Epithelial cell of proximal tubule (primary cell): Measurements from ENCODE around the gene MED12. TPM values are rescaled to one million over a fixed set of nuclear protein-coding genes. Genes with fewer than 3 reads are reported as not detected.

ENCODE experiments used
- DNase-seq: peaks from one replicate; pipeline ENCODE4 v3.0.0-alpha.2; 2011; ENCODE audit warnings: low read depth
- H3K4me3 ChIP-seq: 2 replicates; pipeline ENCODE4 v1.5.1; 2011; ENCODE audit warnings: low read depth, mild to moderate bottlenecking, low read length
- total RNA-seq: library from RNA; depleted of rRNA; stranded (reverse); fragments of >200 nt; gene quantifications from 2 replicates; pipeline ENCODE4 v1.2.3, GENCODE V29; 2015
- TF ChIP-seq, protein P1 (sequence below): conservative IDR thresholded peaks from 2 replicates; pipeline ENCODE4 v1.5.1; 2012; ENCODE audit warnings: low read depth, mild to moderate bottlenecking, low read length

MED12 gene
- total RNA-seq, 1 donor from 2014 or later = 13.4 TPM

GRCh38 chrX:71099736-71100135 lies 18.7 kb upstream of the MED12 start:
- TF ChIP-seq, protein P1, sequence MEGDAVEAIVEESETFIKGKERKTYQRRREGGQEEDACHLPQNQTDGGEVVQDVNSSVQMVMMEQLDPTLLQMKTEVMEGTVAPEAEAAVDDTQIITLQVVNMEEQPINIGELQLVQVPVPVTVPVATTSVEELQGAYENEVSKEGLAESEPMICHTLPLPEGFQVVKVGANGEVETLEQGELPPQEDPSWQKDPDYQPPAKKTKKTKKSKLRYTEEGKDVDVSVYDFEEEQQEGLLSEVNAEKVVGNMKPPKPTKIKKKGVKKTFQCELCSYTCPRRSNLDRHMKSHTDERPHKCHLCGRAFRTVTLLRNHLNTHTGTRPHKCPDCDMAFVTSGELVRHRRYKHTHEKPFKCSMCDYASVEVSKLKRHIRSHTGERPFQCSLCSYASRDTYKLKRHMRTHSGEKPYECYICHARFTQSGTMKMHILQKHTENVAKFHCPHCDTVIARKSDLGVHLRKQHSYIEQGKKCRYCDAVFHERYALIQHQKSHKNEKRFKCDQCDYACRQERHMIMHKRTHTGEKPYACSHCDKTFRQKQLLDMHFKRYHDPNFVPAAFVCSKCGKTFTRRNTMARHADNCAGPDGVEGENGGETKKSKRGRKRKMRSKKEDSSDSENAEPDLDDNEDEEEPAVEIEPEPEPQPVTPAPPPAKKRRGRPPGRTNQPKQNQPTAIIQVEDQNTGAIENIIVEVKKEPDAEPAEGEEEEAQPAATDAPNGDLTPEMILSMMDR = no peak

GRCh38 chrX:71100581-71101505 lies 17.6 kb upstream of the MED12 start:
- TF ChIP-seq, protein P1 = no peak
- DNase-seq = no peak

More at GRCh38 chrX:71099736-71100135, 18.7 kb upstream of the MED12 start:
- no peak overlapping the region for H3K4me3 ChIP-seq
- DNase-seq = no peak

DNA sequence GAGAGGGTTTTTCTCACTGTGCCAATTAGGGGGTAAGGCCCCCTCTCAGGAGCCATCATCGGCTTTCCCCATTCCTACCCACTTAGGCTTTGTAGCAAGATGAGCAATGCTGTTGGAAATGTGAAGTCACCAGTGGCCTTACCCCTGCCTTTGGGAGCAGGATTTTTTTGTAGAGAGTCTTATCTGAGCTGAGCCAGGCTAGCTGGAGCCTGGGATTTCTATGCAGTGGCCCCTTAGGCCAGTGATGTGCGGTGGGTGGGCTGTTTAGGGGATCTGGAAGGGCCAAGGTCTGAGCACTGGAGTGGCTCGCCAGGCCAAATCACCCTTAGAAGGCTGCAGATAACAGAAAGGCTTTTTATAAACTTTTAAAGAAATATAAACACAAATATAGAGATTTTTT lies 16.1 kb upstream of the MED12 start:
- H3K4me3 ChIP-seq = no peak overlapping the region
- no peak for DNase-seq
- TF ChIP-seq, protein P1 = no peak

More at GRCh38 chrX:71100581-71101505, 17.6 kb upstream of the MED12 start:
- H3K4me3 ChIP-seq = no peak overlapping the region

DNA sequence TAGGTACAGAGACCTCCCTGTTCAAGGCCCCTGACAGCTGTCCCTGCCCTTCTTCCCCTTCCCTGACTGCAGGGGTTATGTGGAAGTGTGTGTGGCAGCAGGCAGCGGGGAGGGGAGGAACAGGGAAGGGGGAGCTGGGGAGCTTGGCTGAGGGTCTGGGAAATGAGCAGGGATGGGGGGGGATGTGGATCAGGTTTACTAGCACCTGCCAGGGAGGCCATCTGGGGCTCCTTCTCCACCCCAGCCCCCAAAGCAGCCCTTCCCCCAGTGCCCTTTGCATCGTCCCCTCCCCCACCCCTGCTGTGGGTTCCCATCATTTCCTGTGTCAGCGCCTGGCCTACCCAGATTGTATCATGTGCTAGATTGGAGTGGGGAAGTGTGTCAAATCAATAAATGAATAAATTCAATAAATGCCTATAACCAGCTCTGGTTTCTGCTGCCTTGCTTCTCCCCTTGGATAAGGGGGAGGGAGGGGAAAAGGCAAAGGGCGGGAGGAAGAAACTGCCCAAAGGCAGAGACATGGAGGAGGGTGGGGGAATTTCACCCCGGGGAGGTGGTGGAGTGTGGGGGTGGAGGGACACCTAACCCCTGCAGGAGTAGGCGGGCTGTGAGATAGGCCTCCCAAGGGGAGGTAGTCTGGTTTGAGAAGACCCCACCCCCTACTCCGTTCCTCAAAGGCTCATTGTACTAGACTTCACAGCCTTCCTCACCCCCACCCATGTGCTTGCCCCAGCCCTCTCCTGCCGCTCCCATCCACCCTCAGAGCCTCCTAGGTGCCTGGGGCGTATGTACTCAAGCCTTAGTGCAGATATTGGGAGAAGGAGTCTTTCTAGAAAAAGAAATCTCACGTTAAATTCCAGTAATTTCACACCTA lies 15.0 kb upstream of the MED12 start:
- no peak for DNase-seq
- TF ChIP-seq, protein P1 = no peak
- no peak overlapping the region for H3K4me3 ChIP-seq

GRCh38 chrX:71105628-71106027 lies 12.8 kb upstream of the MED12 start:
- no peak for DNase-seq
- TF ChIP-seq, protein P1 = no peak
- H3K4me3 ChIP-seq = no peak overlapping the region

- TF ChIP-seq, protein P1 = no peak
- DNase-seq = no peak
- H3K4me3 ChIP-seq = no peak within 1 kb of the TSS
Measured at GRCh38 chrX:71106427-71106826, 12.0 kb upstream of the MED12 start, which contains the start of gene CXorf65. TSS of gene CXorf65 (minus strand) at chrX:71106740. CDS start at chrX:71106556, 184 bp downstream.
